Liver (tissue), 3 donors: ENCODE data around the gene FCSK.

Experiments used
- JUND ChIP-seq, 2 donors: IDR thresholded peaks; 2 replicates each; pipeline ENCODE4 v1.6.1; 2016; ENCODE audit warnings: antibody characterized with exemption in 2 of 2
- TF ChIP-seq, protein P1 (sequence below): fragments of 150-350 bp; IDR thresholded peaks from 2 replicates; pipeline ENCODE4 v1.5.1; 2017; ENCODE audit warnings: improper control_type of control experiment, low read depth, low read length; ENCODE audit not compliant: missing input control
- TF ChIP-seq, protein P2 (sequence below): IDR thresholded peaks from 2 replicates; pipeline ENCODE4 v1.6.1; 2016; ENCODE audit warnings: antibody characterized with exemption
- TF ChIP-seq, protein P3 (sequence below): IDR thresholded peaks from 2 replicates; pipeline ENCODE4 v1.6.1; 2016; ENCODE audit warnings: antibody characterized with exemption
- donor health status: healthy.
- donor health status: healthy.

DNA sequence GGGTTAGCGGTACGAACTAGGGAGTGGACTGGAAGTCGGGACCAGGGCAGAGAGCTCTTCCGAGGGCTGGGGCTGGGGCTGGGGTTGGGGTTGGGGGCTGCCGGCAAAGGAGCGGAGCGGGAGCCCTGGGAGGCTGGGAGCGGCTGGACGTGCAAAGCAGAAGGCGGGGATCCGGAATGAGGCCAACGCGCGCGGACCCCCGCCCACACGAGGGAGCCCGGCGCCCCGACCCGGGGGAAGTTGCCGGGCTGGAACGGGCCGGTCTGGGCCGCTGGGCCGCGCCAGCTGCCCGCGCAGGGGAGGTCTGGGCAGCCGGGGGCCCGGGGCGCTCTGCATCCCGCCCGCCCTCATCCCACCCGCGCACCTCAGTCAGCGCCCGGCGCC, 15.8 kb upstream of the FCSK start:
- TF ChIP-seq, protein P1, sequence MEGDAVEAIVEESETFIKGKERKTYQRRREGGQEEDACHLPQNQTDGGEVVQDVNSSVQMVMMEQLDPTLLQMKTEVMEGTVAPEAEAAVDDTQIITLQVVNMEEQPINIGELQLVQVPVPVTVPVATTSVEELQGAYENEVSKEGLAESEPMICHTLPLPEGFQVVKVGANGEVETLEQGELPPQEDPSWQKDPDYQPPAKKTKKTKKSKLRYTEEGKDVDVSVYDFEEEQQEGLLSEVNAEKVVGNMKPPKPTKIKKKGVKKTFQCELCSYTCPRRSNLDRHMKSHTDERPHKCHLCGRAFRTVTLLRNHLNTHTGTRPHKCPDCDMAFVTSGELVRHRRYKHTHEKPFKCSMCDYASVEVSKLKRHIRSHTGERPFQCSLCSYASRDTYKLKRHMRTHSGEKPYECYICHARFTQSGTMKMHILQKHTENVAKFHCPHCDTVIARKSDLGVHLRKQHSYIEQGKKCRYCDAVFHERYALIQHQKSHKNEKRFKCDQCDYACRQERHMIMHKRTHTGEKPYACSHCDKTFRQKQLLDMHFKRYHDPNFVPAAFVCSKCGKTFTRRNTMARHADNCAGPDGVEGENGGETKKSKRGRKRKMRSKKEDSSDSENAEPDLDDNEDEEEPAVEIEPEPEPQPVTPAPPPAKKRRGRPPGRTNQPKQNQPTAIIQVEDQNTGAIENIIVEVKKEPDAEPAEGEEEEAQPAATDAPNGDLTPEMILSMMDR = no peak
- TF ChIP-seq, protein P2, sequence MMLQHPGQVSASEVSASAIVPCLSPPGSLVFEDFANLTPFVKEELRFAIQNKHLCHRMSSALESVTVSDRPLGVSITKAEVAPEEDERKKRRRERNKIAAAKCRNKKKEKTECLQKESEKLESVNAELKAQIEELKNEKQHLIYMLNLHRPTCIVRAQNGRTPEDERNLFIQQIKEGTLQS = no peak
- TF ChIP-seq, protein P3, sequence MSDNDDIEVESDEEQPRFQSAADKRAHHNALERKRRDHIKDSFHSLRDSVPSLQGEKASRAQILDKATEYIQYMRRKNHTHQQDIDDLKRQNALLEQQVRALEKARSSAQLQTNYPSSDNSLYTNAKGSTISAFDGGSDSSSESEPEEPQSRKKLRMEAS = no peak
- no peak for TF ChIP-seq JUND (IDR thresholded peaks at IDR 0.05)
